ENCODE data around the gene CLIC2. TPM values are rescaled to one million over a fixed set of nuclear protein-coding genes. Genes with fewer than 3 reads are reported as not detected.
"Not testable (repeated sequence)": the region's sequence is repeated elsewhere in the genome, so short reads cannot be mapped to it uniquely, and the experiment has no call there.

The CLIC2 gene
- polyA plus RNA-seq, 1 donor from 2014 or later: not detected

GRCh38 chrX:155293771-155294170, 40.6 kb downstream of the CLIC2 start:
- no peak overlapping the region for H3K4me3 Mint-ChIP-seq
- no peaks in the 10 kb centered on the region for H3K9me3 Mint-ChIP-seq
- H3K27me3 Mint-ChIP-seq: no peaks in the 10 kb centered on the region
- H3K27ac Mint-ChIP-seq: no peak overlapping the region
- H3K36me3 Mint-ChIP-seq: no peaks in the 10 kb centered on the region
- no peaks in the 10 kb centered on the region for H3K4me1 Mint-ChIP-seq

- no peak overlapping the region for H3K4me3 Mint-ChIP-seq
- no peak overlapping the region for H3K27ac Mint-ChIP-seq
- peaks cover 3% of the 10 kb centered on the region for H3K36me3 Mint-ChIP-seq
- H3K4me1 Mint-ChIP-seq: no peaks in the 10 kb centered on the region
- peaks cover 2% of the 10 kb centered on the region for H3K27me3 Mint-ChIP-seq
- peaks cover 0 to 2% (median 0%) of the 10 kb centered on the region in 3 donors for H3K9me3 Mint-ChIP-seq
These were observed 54.5 kb downstream of the CLIC2 start for GRCh38 chrX:155279873-155280272.

- Mint-ChIP-seq H3K36me3 (peaks cover 1% of the 10 kb centered on the region), H3K9me3 (peaks cover 2% of the 10 kb centered on the region in 3 donors), H3K4me1 (no peaks in the 10 kb centered on the region), H3K27ac (no peak overlapping the region), H3K27me3 (no peaks in the 10 kb centered on the region), H3K4me3 (no peak overlapping the region)
These were observed 63.4 kb downstream of the CLIC2 start for GRCh38 chrX:155270969-155271368.

GRCh38 chrX:155267995-155268394, 66.4 kb downstream of the CLIC2 start:
- not testable (repeated sequence) for H3K9me3 Mint-ChIP-seq, H3K27ac Mint-ChIP-seq, H3K36me3 Mint-ChIP-seq, H3K4me1 Mint-ChIP-seq, H3K4me3 Mint-ChIP-seq, H3K27me3 Mint-ChIP-seq

GRCh38 chrX:155266439-155266838, 68.0 kb downstream of the CLIC2 start:
- Mint-ChIP-seq H3K27me3 (no peaks in the 10 kb centered on the region), H3K27ac (no peak overlapping the region), H3K4me3 (peak overlapping the region in 1 of 4 donors; percentile 40), H3K4me1 (peaks cover 8 to 11% (median 10%) of the 10 kb centered on the region in 3 donors), H3K9me3 (peaks cover 1 to 3% (median 1%) of the 10 kb centered on the region in 3 donors), H3K36me3 (peaks cover 2% of the 10 kb centered on the region)

- no peaks in the 10 kb centered on the region for H3K27me3 Mint-ChIP-seq
These were observed 70.4 kb downstream of the CLIC2 start, which contains the start of gene RAB39B for GRCh38 chrX:155263854-155264628. TSS of gene RAB39B (minus strand) at chrX:155264491. CDS start at chrX:155264288, 203 bp downstream.

GRCh38 chrX:155262970-155263754, 71.3 kb downstream of the CLIC2 start:
- Mint-ChIP-seq H3K4me3 (peak overlapping the region; percentile 86 to 93 (median 88)), H3K9me3 (peaks cover 0 to 3% (median 0%) of the 10 kb centered on the region in 3 donors), H3K27ac (peak overlapping the region; percentile 30 to 96 (median 60)), H3K4me1 (peaks cover 8 to 14% (median 11%) of the 10 kb centered on the region in 3 donors), H3K36me3 (peaks cover 2% of the 10 kb centered on the region), H3K27me3 (no peaks in the 10 kb centered on the region)

More at GRCh38 chrX:155263854-155264628, 70.4 kb downstream of the CLIC2 start, which contains the start of gene RAB39B:
- peaks cover 2% of the 10 kb centered on the region for H3K36me3 Mint-ChIP-seq
- H3K27ac Mint-ChIP-seq: peak within 1 kb of the TSS; percentile 30 to 96 (median 60)
- H3K9me3 Mint-ChIP-seq: peaks cover 0 to 3% (median 0%) of the 10 kb centered on the region in 3 donors
- H3K4me1 Mint-ChIP-seq: peaks cover 8 to 14% (median 11%) of the 10 kb centered on the region in 3 donors
- H3K4me3 Mint-ChIP-seq: peak within 1 kb of the TSS; percentile 86 to 93 (median 88)

GRCh38 chrX:155259752-155260151, 74.7 kb downstream of the CLIC2 start:
- no peaks in the 10 kb centered on the region for H3K36me3 Mint-ChIP-seq
- no peaks in the 10 kb centered on the region for H3K27me3 Mint-ChIP-seq
- H3K4me1 Mint-ChIP-seq: peaks cover 8 to 13% (median 11%) of the 10 kb centered on the region in 3 donors
- H3K9me3 Mint-ChIP-seq: peaks cover 0 to 3% (median 0%) of the 10 kb centered on the region in 3 donors
- no peak overlapping the region for H3K27ac Mint-ChIP-seq
- H3K4me3 Mint-ChIP-seq: no peak overlapping the region

- Mint-ChIP-seq H3K4me3 (no peak overlapping the region), H3K36me3 (peaks cover 4% of the 10 kb centered on the region), H3K27ac (no peak overlapping the region), H3K9me3 (peaks cover 0 to 2% (median 0%) of the 10 kb centered on the region in 3 donors), H3K27me3 (no peaks in the 10 kb centered on the region), H3K4me1 (no peaks in the 10 kb centered on the region)
These were observed 83.0 kb downstream of the CLIC2 start for GRCh38 chrX:155251391-155251790.

- Mint-ChIP-seq H3K27me3 (no peaks in the 10 kb centered on the region), H3K27ac (no peak overlapping the region), H3K36me3 (peaks cover 4% of the 10 kb centered on the region), H3K4me3 (no peak overlapping the region), H3K9me3 (no peaks in the 10 kb centered on the region), H3K4me1 (peaks cover 0 to 1% (median 0%) of the 10 kb centered on the region in 3 donors)
These were observed 86.9 kb downstream of the CLIC2 start for GRCh38 chrX:155247497-155247896.

GRCh38 chrX:155246748-155247147, 87.7 kb downstream of the CLIC2 start:
- Mint-ChIP-seq H3K36me3 (peaks cover 4% of the 10 kb centered on the region), H3K27ac (no peak overlapping the region)

GRCh38 chrX:155242300-155242699, 92.1 kb downstream of the CLIC2 start:
- Mint-ChIP-seq H3K4me1 (peaks cover 0 to 1% (median 0%) of the 10 kb centered on the region in 3 donors), H3K4me3 (no peak overlapping the region), H3K27ac (no peak overlapping the region), H3K9me3 (no peaks in the 10 kb centered on the region), H3K36me3 (no peaks in the 10 kb centered on the region), H3K27me3 (no peaks in the 10 kb centered on the region)

More at GRCh38 chrX:155246748-155247147, 87.7 kb downstream of the CLIC2 start:
- no peaks in the 10 kb centered on the region for H3K9me3 Mint-ChIP-seq
- no peaks in the 10 kb centered on the region for H3K27me3 Mint-ChIP-seq
- no peak overlapping the region for H3K4me3 Mint-ChIP-seq
- H3K4me1 Mint-ChIP-seq: peaks cover 0 to 1% (median 0%) of the 10 kb centered on the region in 3 donors

GRCh38 chrX:155237719-155238118, 96.7 kb downstream of the CLIC2 start:
- H3K4me3 Mint-ChIP-seq: no peak overlapping the region
- H3K27ac Mint-ChIP-seq: peak overlapping the region in 1 of 3 donors; percentile 18
- H3K9me3 Mint-ChIP-seq: no peaks in the 10 kb centered on the region
- no peaks in the 10 kb centered on the region for H3K4me1 Mint-ChIP-seq
- H3K27me3 Mint-ChIP-seq: no peaks in the 10 kb centered on the region
- no peaks in the 10 kb centered on the region for H3K36me3 Mint-ChIP-seq

GRCh38 chrX:155235891-155236290, 98.5 kb downstream of the CLIC2 start:
- Mint-ChIP-seq H3K4me1 (peaks cover 2 to 6% (median 4%) of the 10 kb centered on the region in 3 donors), H3K9me3 (no peaks in the 10 kb centered on the region), H3K36me3 (no peaks in the 10 kb centered on the region)

GRCh38 chrX:155231163-155231562, 103.3 kb downstream of the CLIC2 start:
- no peaks in the 10 kb centered on the region for H3K27me3 Mint-ChIP-seq
- peaks cover 2 to 7% (median 5%) of the 10 kb centered on the region in 3 donors for H3K4me1 Mint-ChIP-seq
- peak overlapping the region in 1 of 3 donors; percentile 65 for H3K27ac Mint-ChIP-seq
- no peaks in the 10 kb centered on the region for H3K36me3 Mint-ChIP-seq
- H3K9me3 Mint-ChIP-seq: no peaks in the 10 kb centered on the region
- no peak overlapping the region for H3K4me3 Mint-ChIP-seq

More at GRCh38 chrX:155235891-155236290, 98.5 kb downstream of the CLIC2 start:
- H3K27me3 Mint-ChIP-seq: no peaks in the 10 kb centered on the region
- H3K27ac Mint-ChIP-seq: no peak overlapping the region
- no peak overlapping the region for H3K4me3 Mint-ChIP-seq
